Occipital lobe (tissue), 2 donors: ENCODE data around the gene CANT1. TPM values are rescaled to one million over a fixed set of nuclear protein-coding genes. Genes with fewer than 3 reads are reported as not detected.
"Not testable (repeated sequence)": the region's sequence is repeated elsewhere in the genome, so short reads cannot be mapped to it uniquely, and the experiment has no call there.

ENCODE experiments used
- DNase-seq: peaks from one replicate; lab custom pipeline; 2025; lab: John Stamatoyannopoulos, UW
- total RNA-seq: library from RNA; depleted of rRNA; stranded (reverse); fragments of >200 nt; gene quantifications from one replicate; pipeline ENCODE4 v1.2.3, GENCODE V29; 2014

Gene CANT1
- total RNA-seq, 1 donor from 2014 or later: 13.1 TPM

GRCh38 chr17:79027925-79028491 is 18.4 kb upstream of the CANT1 start:
- no peak for DNase-seq

DNA sequence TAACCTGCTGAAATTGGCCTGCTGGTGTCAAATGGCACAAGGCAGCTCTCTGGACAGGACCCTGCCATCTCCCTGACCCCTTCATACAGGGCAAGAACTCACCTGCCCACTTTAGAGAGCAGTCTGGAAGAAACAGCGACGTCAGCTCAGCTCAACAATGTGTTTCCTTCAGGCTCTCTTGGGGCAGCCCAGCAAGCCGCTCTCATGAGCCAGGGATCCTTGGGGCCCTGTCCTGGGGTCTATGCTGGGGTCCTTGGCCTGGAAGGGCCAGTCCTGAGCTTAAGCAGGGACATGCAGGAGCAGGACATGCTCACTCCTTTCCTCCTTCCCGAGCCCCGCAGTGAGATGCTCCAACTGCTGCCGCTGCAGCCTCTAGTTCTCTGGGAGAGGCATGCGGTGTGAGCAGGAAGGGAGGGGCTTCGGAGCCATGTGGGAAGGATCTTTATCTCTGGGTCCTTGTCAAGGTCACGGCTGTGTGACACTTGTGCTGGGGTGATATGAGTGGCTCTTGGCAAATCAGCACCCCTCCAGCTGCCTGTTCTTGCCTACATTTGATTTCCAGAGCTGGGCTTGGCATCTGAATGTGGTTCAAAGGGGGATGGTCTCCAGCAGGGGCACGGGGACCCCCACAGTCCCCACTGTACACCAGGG is 17.8 kb upstream of the CANT1 start:
- DNase-seq: no peak

DNA sequence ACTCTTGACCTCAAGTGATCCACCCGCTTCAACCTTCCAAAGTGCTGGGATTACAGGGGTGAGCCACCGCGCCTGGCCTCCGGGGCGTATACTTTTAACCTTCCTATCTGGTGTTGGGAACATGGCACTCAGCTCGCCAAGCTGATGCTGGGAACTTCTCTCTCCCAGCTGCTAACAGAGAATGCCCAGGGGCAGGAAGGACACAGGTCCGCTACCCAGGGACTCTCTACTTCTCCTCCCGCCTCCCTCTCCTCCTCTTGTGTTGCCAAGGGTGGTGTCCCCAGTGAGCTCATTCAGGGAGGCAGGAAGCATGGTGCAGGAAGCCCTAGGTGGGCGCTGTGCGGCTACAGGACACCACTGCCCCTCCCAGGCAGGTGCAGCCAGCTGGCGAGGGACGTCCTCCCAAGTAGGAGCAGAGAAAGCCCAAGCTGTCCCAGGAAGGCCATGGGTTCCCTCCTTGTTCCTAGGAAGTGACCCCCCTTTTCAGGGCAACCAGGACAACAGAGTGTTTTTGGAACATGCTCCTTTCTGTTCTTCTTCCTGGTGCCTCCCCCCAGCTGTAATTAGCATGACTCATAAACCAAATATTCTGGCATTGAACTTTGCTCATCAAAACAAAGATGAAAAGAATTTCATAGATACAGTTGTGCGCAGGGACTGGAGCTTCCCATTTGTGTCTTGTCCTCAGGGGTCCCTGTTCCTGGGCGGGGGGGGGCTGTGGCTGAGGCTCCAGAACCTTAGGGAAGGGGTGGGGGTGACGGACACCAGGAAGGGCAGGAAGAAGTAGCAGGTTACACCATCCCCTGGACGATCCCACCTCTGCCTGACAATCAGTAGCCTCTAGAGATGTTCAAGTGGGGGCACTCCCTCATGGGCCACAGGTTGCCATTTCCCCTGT is 17.1 kb upstream of the CANT1 start:
- DNase-seq: no peak

DNA sequence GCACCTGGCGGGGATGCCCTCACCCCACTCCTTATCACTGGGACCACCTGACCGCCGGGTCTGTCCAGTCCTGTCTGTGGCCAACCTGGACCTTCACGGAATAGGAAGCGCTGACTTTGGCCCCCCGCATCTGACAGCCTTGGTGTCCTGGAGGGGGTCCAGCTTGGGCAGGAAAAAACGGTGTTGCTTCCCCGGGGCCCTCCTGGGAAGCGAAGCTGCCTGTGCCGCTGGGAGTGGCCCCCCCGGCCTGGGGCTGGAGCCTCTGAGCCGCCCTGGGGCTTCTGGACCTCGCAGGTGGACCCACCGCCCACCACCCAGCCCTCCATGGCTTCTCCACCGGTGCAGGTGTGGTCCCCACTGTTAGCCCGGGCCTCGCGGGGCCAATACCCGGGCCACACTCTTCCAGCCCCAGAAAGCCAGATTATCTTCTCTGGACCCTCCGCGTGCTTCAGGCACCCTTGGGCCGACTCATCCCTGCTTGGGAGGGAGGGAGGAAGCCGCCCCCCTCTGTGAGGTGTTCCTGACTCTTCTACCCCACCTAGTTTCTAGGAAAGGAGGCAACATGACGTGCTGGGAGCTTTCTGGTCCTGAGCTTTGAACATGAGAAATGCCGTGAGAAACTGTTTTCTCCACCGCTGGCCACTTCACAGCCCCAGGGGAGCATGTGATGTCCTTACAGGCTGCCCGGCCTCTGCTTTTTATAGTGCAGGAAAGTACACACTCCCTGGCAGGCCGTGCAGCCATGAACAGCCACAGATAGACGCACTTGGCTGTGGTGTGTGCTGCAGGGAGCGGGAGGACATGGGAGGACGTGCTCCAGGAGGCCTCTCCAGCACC is 15.6 kb upstream of the CANT1 start:
- DNase-seq: no peak

- DNase-seq: no peak
Observed at GRCh38 chr17:79023886-79024771, 14.6 kb upstream of the CANT1 start, which contains the start of gene C1QTNF1. Gene C1QTNF1 (plus strand): TSS chr17:79024169. CDS start chr17:79043969, 19,800 bp downstream.

DNA sequence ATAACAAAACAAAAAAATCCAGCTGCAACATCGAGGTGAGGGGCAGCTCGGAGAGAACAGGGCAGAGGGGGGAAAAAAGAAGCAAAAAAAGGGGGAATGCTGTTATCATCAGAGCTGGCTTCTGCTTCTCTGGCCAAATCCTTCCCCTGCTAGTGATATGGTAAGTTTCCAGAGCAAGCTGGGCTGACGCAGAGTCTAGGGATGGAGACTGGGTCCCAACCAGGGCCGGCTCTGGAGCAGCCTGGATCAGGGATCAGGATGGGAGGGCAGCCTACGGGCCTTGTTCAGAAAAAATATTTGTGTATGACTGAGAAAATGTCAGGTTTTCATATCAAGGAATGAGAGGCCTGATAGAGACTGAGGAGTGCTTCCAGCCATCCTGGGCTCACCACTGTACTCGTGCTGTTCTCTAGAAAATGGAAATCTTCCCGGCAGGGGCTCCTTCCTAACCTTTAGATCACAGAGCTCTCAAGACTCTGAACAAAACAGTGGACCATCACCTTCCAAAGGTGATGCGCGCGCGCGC is 13.7 kb upstream of the CANT1 start:
- no peak for DNase-seq

DNA sequence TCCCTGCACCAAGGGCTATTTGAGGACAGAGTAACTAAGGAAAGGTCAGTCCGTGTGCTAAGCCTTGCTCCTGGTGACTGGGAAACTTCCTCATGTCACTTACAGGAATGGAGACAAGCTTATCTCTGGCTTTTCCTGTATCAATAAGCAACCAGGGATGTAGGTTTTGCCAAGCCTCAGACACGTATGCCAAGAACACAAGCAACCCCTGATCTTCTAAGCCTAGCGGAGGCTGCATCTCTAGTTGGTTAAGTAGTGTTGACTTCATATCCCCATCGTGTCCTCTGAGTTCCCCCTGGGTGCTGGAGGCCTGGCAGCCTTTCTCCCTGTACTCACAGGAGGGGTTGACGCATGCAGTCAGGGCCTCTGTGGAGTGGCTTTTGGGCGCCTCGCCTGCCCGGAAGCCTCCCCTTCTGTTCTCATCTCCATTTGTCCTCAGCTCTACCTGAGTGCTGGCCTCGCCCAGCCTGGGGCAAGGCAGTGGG is 13.0 kb upstream of the CANT1 start:
- no peak for DNase-seq

- not testable (repeated sequence) for DNase-seq
Observed at GRCh38 chr17:79021929-79022328, 12.4 kb upstream of the CANT1 start.

DNA sequence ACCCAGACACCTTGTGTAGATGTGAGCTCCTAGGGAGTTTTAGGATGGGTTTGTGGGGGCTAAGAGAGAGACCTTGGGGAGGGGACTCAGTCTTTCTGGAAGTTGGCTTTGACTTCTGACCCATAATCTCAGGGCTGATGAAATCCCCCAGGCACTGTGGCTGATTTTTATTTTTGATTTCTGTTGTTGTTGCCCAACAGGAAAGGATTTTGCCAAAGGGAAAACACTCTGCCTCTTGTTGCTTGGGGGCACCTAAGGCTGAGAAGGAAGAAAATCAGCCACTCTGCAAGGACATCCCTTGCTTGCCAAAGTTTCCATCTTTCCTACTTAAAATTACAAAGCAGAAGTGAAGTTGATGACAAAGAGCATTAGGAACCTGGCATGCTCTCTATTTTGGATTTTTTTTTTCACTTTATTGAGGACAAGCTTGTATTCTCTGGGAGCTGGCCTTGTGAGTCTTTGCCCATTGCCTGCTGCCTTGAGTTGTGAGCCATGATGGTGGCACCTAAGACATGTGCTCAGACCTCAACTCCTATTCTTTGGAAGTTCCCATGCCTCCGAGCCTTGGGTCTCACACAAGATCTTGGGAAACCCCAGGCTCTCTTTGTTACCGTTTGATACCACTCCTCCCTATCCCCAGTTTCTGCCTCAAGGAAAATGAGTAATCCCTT is 11.2 kb upstream of the CANT1 start:
- DNase-seq: no peak

GRCh38 chr17:79019632-79020584 is 10.3 kb upstream of the CANT1 start:
- DNase-seq: no peak

DNA sequence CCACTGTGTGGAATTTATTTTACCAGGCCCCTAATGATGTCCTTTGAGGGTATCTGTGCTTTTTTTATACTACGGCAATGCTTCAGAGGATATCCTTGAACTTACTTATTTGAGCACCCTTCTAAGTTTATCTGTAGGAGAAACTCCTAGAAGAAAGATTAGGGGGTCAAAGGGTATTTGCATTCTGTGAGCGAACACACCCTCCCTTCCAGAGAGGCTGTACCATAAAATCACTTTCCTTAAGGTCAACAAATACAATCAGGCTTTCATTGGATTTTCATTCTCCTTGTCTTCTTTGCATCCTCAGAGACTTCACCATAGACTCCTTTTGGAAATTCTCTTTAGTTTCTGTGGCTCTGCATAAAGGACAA is 9.7 kb upstream of the CANT1 start:
- DNase-seq: no peak

DNA sequence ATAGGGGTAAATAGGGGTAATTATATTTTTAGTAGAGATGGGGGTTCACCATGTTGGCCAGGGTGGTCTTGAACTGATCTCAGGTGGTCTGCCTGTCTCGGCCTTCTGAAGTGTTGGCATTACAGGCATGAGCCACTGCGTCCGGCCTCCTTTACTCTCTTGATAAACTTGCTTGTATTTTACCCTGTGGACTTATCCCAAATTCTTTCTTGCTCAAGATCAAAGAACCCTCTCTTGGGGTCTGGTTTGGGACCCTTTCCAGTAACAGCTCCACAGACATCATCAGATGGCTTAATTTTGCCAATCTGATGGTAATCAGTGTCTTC is 8.8 kb upstream of the CANT1 start:
- no peak for DNase-seq

GRCh38 chr17:79017546-79018369 is 8.2 kb upstream of the CANT1 start:
- no peak for DNase-seq

- no peak for DNase-seq
Observed at GRCh38 chr17:79014158-79014758, 4.7 kb upstream of the CANT1 start.

GRCh38 chr17:79012563-79013134 is 3.1 kb upstream of the CANT1 start:
- no peak for DNase-seq

DNA sequence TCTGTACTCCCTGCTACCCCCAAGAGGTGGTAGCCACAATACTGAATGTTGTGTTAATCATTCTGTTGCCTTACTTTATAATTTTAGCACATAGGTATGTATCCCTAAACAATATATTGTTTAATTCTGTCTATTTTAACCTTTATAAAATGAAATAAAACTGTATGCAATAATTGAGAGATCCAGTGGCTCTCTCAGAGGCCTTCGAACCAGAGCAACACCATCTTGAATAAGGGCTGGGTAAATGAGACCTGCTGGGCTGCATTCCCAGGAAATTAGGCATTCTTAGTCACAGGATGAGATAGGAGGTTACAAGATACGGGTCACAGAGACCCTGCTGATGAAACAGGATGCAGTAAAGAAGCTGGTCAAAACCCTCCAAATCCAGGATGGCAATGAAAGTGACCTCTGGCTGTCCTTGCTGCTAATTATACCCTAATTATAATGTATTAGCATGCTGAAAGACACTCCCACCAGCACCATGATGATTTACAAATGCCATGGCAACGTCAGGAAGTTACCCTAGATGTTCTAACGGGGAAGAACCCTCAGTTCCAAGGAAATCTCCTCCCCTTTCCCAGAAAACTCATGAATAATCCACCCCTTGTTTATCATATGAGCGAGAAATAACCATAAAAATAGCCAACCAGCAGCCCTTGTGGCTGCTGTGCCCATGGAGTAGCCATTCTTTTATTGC is 2.0 kb upstream of the CANT1 start:
- DNase-seq: no peak
